Erythroblast (primary cell): ENCODE results near the gene CNST.

Experiments
- GATA1 ChIP-seq: IDR thresholded peaks from 2 replicates; pipeline ENCODE4 v1.6.1; 2011; ENCODE audit warnings: low read depth, mild to moderate bottlenecking, control low read depth, low read length, moderate library complexity
- POLR2A ChIP-seq: IDR thresholded peaks from 2 replicates; pipeline ENCODE4 v1.6.1; 2011; ENCODE audit warnings: mild to moderate bottlenecking, low read length

DNA sequence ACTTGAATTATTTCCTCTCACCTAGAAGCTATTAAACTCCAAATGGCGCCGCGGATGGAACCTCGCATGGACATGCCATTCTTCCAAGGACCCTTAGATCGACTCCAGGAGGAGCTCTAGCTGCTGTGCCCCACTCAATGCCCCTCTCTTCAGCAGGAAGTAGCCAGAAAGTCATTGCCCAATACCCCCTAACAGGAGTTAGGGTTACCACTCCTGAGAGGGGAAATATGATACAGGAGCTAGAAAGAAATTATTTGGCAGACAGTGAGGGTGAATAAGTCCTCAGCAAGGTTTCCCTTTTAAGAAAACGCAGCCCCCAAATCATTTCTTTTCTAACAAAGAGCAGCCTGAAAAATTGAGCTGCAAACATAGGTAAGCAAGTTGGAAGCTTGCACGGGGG is 28.8 kb upstream of the CNST start:
- TF ChIP-seq POLR2A (no peak), GATA1 (no peak)
